Tibial nerve (tissue), 4 donors: Measurements from ENCODE around the gene SDK1.

ENCODE experiments used
- CTCF ChIP-seq, 5 experiments: fragments of 200-600 bp in 3 of 5; fragments of 450-650 bp in 2 of 5; sonication (generic) in 3 of 5; IDR thresholded peaks; one replicate each; pipeline ENCODE4 v1.5.1; 2016 to 2019; ENCODE audit warnings: antibody characterized with exemption in 5 of 5, mild to moderate bottlenecking in 3 of 5, moderate library complexity in 2 of 5
- EP300 ChIP-seq, 2 donors: sonication (generic); formaldehyde crosslinking; IDR thresholded peaks; one replicate each; pipeline ENCODE4 v1.6.1; 2017; ENCODE audit warnings: antibody characterized with exemption in 2 of 2, mild to moderate bottlenecking in 1 of 2
- POLR2A ChIP-seq, 2 donors: fragments of 450-650 bp; IDR thresholded peaks; one replicate each; pipeline ENCODE4 v1.6.1; 2017; ENCODE audit warnings: antibody characterized with exemption in 2 of 2, mild to moderate bottlenecking in 2 of 2, moderate library complexity in 2 of 2

DNA sequence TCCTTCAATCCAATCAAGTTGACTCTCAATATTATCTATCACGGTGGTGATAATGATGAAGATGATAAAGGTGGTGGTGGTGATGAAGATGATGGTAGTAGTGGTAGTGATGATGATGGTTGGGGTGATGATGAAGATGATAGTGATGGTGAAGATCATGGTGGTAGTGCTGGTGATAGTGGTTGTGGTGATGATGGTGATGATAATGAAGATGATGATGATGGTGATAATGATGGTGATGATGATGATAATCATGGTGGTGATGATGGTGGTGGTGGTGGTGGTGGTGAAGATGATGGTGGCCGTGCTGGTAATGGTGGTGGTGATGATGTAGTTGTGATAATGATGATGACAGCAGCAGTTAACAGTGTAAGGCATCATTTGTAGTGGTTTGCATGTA lies 29.8 kb upstream of the SDK1 start:
- TF ChIP-seq CTCF (IDR thresholded peaks at IDR 0.05) (no peak), EP300 (IDR thresholded peaks at IDR 0.05) (no peak), POLR2A (IDR thresholded peaks at IDR 0.05) (no peak)
